GM23338 (cell line): Measurements from ENCODE around the gene PHF20. TPM values are rescaled to one million over a fixed set of nuclear protein-coding genes. Genes with fewer than 3 reads are reported as not detected.

Experiments
- ATAC-seq: fragments of 200-7000 bp; cut with Tn5 transposase; 3 replicates; pipeline ENCODE4 v1.9.1; 2020
- DNase-seq: peaks from one replicate; pipeline ENCODE4 v3.0.0-alpha.2; 2015; ENCODE audit warnings: low spot score
- H2AFZ ChIP-seq: fragments of 200-600 bp; sonication (generic); 2 replicates; pipeline ENCODE4 v1.8.0; 2016; ENCODE audit warnings: antibody characterized with exemption, mild to moderate bottlenecking, moderate library complexity
- H3F3A ChIP-seq: fragments of 200-600 bp; sonication (generic); replicated peaks from 2 replicates; pipeline ENCODE4 v1.8.0; 2017; ENCODE audit warnings: antibody characterized with exemption, mixed run types, low read depth
- H3K27ac ChIP-seq: fragments of 200-600 bp; sonication (generic); 2 replicates; pipeline ENCODE4 v1.6.1; 2016; ENCODE audit warnings: low read depth
- H3K27me3 ChIP-seq: fragments of 200-600 bp; sonication (generic); 2 replicates; pipeline ENCODE4 v1.8.0; 2016; ENCODE audit warnings: mild to moderate bottlenecking, mixed run types, moderate library complexity; ENCODE audit not compliant: insufficient read depth
- H3K36me3 ChIP-seq: fragments of 200-600 bp; sonication (generic); 2 replicates; pipeline ENCODE4 v1.8.0; 2016; ENCODE audit warnings: mild to moderate bottlenecking; ENCODE audit not compliant: insufficient read depth
- H3K4me1 ChIP-seq: fragments of 200-600 bp; sonication (generic); 2 replicates; pipeline ENCODE4 v1.8.0; 2016; ENCODE audit warnings: mild to moderate bottlenecking, moderate library complexity; ENCODE audit not compliant: insufficient read depth
- H3K4me2 ChIP-seq: fragments of 200-600 bp; sonication (generic); 2 replicates; pipeline ENCODE4 v1.7.1; 2017; ENCODE audit warnings: mixed run types
- H3K4me3 ChIP-seq: fragments of 200-600 bp; sonication (generic); 2 replicates; pipeline ENCODE4 v1.6.1; 2016; ENCODE audit warnings: mixed run types
- H3K79me2 ChIP-seq: fragments of 200-600 bp; sonication (generic); replicated peaks from 2 replicates; pipeline ENCODE4 v1.8.0; 2017; ENCODE audit warnings: mild to moderate bottlenecking; ENCODE audit not compliant: insufficient read depth
- H3K9me2 ChIP-seq: fragments of 200-600 bp; sonication (generic); 2 replicates; pipeline ENCODE4 v1.8.0; 2017; ENCODE audit not compliant: insufficient read depth
- H4K20me1 ChIP-seq: fragments of 200-600 bp; sonication (generic); replicated peaks from 2 replicates; pipeline ENCODE4 v1.8.0; 2017; ENCODE audit warnings: mild to moderate bottlenecking; ENCODE audit not compliant: insufficient read depth
- H3K27ac Mint-ChIP-seq: 2 replicates; pipeline ENCODE4 v1.8.0; 2020; ENCODE audit warnings: inconsistent platforms, mild to moderate bottlenecking, moderate library complexity, mixed read lengths
- H3K27me3 Mint-ChIP-seq: 3 replicates; pipeline ENCODE4 v1.8.0; 2022; ENCODE audit warnings: low read depth, mild to moderate bottlenecking, moderate library complexity, mixed read lengths, inconsistent platforms; ENCODE audit not compliant: insufficient read depth, poor library complexity
- H3K36me3 Mint-ChIP-seq: 3 replicates; pipeline ENCODE4 v1.8.0; 2021; ENCODE audit warnings: low read depth, mild to moderate bottlenecking, inconsistent platforms, moderate library complexity, mixed read lengths
- H3K4me1 Mint-ChIP-seq: 3 replicates; pipeline ENCODE4 v1.8.0; 2020; ENCODE audit warnings: mild to moderate bottlenecking, inconsistent platforms, mixed read lengths
- H3K4me3 Mint-ChIP-seq: 3 replicates; pipeline ENCODE4 v1.8.0; 2021; ENCODE audit warnings: moderate library complexity, mild to moderate bottlenecking, inconsistent platforms, mixed read lengths
- H3K9me3 Mint-ChIP-seq: 3 replicates; pipeline ENCODE4 v1.8.0; 2020; ENCODE audit warnings: moderate library complexity, mild to moderate bottlenecking, inconsistent platforms, mixed read lengths
- CREB1 ChIP-seq: fragments of 250-450 bp; sonication (Bioruptor Pico); IDR thresholded peaks from 2 replicates; pipeline ENCODE4 v1.5.0; 2020; ENCODE audit warnings: low read depth, mild to moderate bottlenecking, moderate library complexity
- EZH2 ChIP-seq: fragments of 200-600 bp; sonication (generic); IDR thresholded peaks from one replicate; pipeline ENCODE4 v1.8.0; 2017; ENCODE audit warnings: antibody characterized with exemption, mild to moderate bottlenecking, low read depth; ENCODE audit not compliant: unreplicated experiment
- EZH2phosphoT487 ChIP-seq: fragments of 200-600 bp; sonication (generic); IDR thresholded peaks from one replicate; pipeline ENCODE4 v1.8.1; 2018; ENCODE audit warnings: antibody characterized with exemption; ENCODE audit not compliant: unreplicated experiment
- STAT1 ChIP-seq: IDR thresholded peaks from one replicate; pipeline ENCODE4 v1.6.1; 2016; ENCODE audit warnings: antibody characterized with exemption; ENCODE audit not compliant: unreplicated experiment
- ZNF331 ChIP-seq: fragments of 250-450 bp; sonication (Bioruptor Pico); IDR thresholded peaks from 2 replicates; pipeline ENCODE4 v1.5.0; 2020; ENCODE audit warnings: low read depth, mild to moderate bottlenecking, moderate library complexity
- ZNF462 ChIP-seq: fragments of 250-450 bp; sonication (Bioruptor Pico); IDR thresholded peaks from 2 replicates; pipeline ENCODE4 v1.5.0; 2020; ENCODE audit warnings: mild to moderate bottlenecking, moderate library complexity
- polyA plus RNA-seq: library from polyadenylated mRNA; unstranded; fragments of >200 nt; fragmentation: Nextera tagmentation; extraction: Ambion mirVana; gene quantifications from 2 replicates; pipeline ENCODE4 v1.2.1, GENCODE V29; 2016
- total RNA-seq: library from RNA; depleted of rRNA; stranded (reverse); fragments of >200 nt; shearing (Covaris generic); gene quantifications from 2 replicates; pipeline ENCODE4 v1.2.3, GENCODE V29; 2014
- TF ChIP-seq, protein P1 (sequence below), 2 experiments: fragments of 200-600 bp in 1 of 2; sonication (generic) in 1 of 2; conservative IDR thresholded peaks; 2 replicates each; pipeline versions ENCODE4 v1.5.1 to v1.6.1; 2016 to 2017; ENCODE audit warnings: antibody characterized with exemption in 2 of 2, low read depth in 2 of 2, mild to moderate bottlenecking in 2 of 2, moderate library complexity in 1 of 2

Gene PHF20
- total and polyA plus RNA-seq, 2 experiments from 2014 or later = 71.8 to 103 TPM

DNA sequence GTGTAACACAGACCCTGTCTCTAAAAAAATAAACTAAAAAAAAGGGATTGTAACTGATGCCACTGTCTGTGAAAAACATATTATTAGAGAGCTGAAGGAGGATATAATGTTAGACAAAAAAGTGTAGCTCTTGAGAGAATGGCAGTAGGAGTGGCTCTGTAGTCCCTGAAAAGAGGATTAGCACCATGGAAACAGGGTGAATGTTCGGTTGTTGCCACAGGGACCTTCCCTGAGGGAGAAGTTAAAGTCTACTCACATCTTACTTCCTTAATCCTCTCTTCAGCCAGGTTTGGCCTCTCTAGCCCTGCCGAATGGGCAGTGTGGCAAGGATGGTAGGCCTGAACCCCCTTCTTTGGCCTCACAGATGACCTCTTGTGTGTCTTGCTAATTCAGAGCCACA is 170.4 kb downstream of the PHF20 start:
- peaks cover 18% of the 10 kb centered on the region; the same call in 2 of the 3 replicates for H3K4me1 Mint-ChIP-seq
- H2AFZ ChIP-seq = no peak overlapping the region
- no peak overlapping the region for H3K4me3 Mint-ChIP-seq
- H3K27me3 Mint-ChIP-seq = peaks cover 2% of the 10 kb centered on the region
- no peaks in the 10 kb centered on the region for H3F3A ChIP-seq
- H3K36me3 Mint-ChIP-seq = peaks cover 33% of the 10 kb centered on the region
- no peaks in the 10 kb centered on the region for H3K79me2 ChIP-seq
- H4K20me1 ChIP-seq = no peaks in the 10 kb centered on the region; the same call in none of the 2 replicates
- H3K9me3 Mint-ChIP-seq = no peaks in the 10 kb centered on the region
- ATAC-seq (no peak), DNase-seq (no peak)
- no peaks in the 10 kb centered on the region for H3K27me3 ChIP-seq
- no peak overlapping the region for H3K27ac ChIP-seq
- H3K9me2 ChIP-seq = no peaks in the 10 kb centered on the region
- peaks cover 7% of the 10 kb centered on the region for H3K36me3 ChIP-seq
- no peak overlapping the region for H3K27ac Mint-ChIP-seq
- no peak overlapping the region for H3K4me2 ChIP-seq
- no peak for TF ChIP-seq EZH2phosphoT487
- no peak overlapping the region for H3K4me3 ChIP-seq
- H3K4me1 ChIP-seq = peaks cover 9% of the 10 kb centered on the region

- Histone ChIP-seq H4K20me1 (peaks cover 7% of the 10 kb centered on the region), H3K27ac (no peak overlapping the region; the same call in 1 of the 2 replicates), H3K36me3 (peaks cover 5% of the 10 kb centered on the region; the same call in 1 of the 2 replicates), H3K4me3 (no peak overlapping the region), H3K27me3 (no peaks in the 10 kb centered on the region), H2AFZ (no peak overlapping the region), H3F3A (0 out of 2 replicates have a peak, but pooled peaks cover 4% of the 10 kb centered on the region), H3K4me1 (peaks cover 3% of the 10 kb centered on the region; the same call in 1 of the 2 replicates), H3K79me2 (peaks cover 9% of the 10 kb centered on the region), H3K9me2 (no peaks in the 10 kb centered on the region), H3K4me2 (no peak overlapping the region)
- Mint-ChIP-seq H3K9me3 (no peaks in the 10 kb centered on the region), H3K4me3 (no peak overlapping the region), H3K36me3 (peaks cover 18% of the 10 kb centered on the region), H3K4me1 (peaks cover 8% of the 10 kb centered on the region; the same call in 2 of the 3 replicates), H3K27me3 (peaks cover 6% of the 10 kb centered on the region), H3K27ac (peak overlapping the region; percentile 4; the same call in 1 of the 2 replicates)
- TF ChIP-seq, protein P1, sequence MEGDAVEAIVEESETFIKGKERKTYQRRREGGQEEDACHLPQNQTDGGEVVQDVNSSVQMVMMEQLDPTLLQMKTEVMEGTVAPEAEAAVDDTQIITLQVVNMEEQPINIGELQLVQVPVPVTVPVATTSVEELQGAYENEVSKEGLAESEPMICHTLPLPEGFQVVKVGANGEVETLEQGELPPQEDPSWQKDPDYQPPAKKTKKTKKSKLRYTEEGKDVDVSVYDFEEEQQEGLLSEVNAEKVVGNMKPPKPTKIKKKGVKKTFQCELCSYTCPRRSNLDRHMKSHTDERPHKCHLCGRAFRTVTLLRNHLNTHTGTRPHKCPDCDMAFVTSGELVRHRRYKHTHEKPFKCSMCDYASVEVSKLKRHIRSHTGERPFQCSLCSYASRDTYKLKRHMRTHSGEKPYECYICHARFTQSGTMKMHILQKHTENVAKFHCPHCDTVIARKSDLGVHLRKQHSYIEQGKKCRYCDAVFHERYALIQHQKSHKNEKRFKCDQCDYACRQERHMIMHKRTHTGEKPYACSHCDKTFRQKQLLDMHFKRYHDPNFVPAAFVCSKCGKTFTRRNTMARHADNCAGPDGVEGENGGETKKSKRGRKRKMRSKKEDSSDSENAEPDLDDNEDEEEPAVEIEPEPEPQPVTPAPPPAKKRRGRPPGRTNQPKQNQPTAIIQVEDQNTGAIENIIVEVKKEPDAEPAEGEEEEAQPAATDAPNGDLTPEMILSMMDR (conservative IDR thresholded peaks at IDR 0.05; ENCODE audit: low read depth in 2 of 2) = peak; percentile 76 to 82
- TF ChIP-seq CREB1 (CRISPR knock-in tag) = no peak
- peak; percentile 86 for DNase-seq
- peak; percentile 96 for ATAC-seq
Observed at GRCh38 chr20:35947489-35947888, 175.7 kb downstream of the PHF20 start.

DNA sequence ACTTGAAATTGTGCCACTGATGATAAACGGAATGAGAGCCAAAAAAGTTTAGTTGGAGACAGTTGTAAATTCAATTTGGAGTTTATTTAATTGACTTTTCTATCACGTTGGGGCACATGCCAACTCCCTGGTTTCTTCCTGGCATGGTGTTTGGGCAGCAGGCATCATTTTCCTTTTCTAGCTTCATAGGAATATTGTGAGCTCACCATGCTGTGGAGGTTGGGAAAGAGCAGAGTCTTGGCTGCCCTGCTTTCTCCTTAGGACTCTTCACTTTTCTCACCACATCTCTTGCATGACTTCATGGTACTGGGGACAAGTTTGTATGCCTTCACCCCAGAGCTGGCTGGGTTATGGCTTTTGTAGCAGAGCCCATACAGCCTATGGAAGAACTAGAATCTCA is 176.1 kb downstream of the PHF20 start:
- no peak for DNase-seq
- no peaks in the 10 kb centered on the region for H3K27me3 ChIP-seq
- peaks cover 9% of the 10 kb centered on the region for H4K20me1 ChIP-seq
- H3K4me1 ChIP-seq = peaks cover 7% of the 10 kb centered on the region; the same call in 1 of the 2 replicates
- H3K27ac ChIP-seq = no peak overlapping the region; the same call in 1 of the 2 replicates
- peaks cover 6% of the 10 kb centered on the region; the same call in 1 of the 2 replicates for H3F3A ChIP-seq
- Mint-ChIP-seq H3K27ac (no peak overlapping the region), H3K4me1 (peaks cover 12% of the 10 kb centered on the region; the same call in 2 of the 3 replicates), H3K4me3 (no peak overlapping the region), H3K9me3 (no peaks in the 10 kb centered on the region), H3K27me3 (peaks cover 6% of the 10 kb centered on the region), H3K36me3 (peaks cover 22% of the 10 kb centered on the region)
- H3K4me3 ChIP-seq = no peak overlapping the region
- H3K36me3 ChIP-seq = peaks cover under 1% of the 10 kb centered on the region; the same call in 1 of the 2 replicates
- ATAC-seq = no peak
- H3K9me2 ChIP-seq = no peaks in the 10 kb centered on the region
- no peak overlapping the region for H2AFZ ChIP-seq
- H3K79me2 ChIP-seq = peaks cover 13% of the 10 kb centered on the region
- H3K4me2 ChIP-seq = no peak overlapping the region
- TF ChIP-seq STAT1 (no peak), ZNF331 (CRISPR knock-in tag) (no peak), EZH2phosphoT487 (no peak), ZNF462 (CRISPR knock-in tag) (no peak), CREB1 (CRISPR knock-in tag) (no peak), EZH2 (no peak)
